Trophoblast cell (in vitro differentiated cells and primary cell): ENCODE measurements around the gene LPIN1.
"Not testable (repeated sequence)": the region's sequence is repeated elsewhere in the genome, so short reads cannot be mapped to it uniquely, and the experiment has no call there.

Experiments
- DNase-seq, 2 donors: peaks; one replicate each; pipeline ENCODE4 v3.0.0-alpha.2; 2016
- H2AFZ ChIP-seq: 2 replicates; pipeline ENCODE4 v1.6.1; 2013; ENCODE audit warnings: low read length, moderate library complexity, mild to moderate bottlenecking; ENCODE audit not compliant: insufficient read depth, poor library complexity
- H2AK5ac ChIP-seq: 2 replicates; pipeline ENCODE4 v1.6.1; 2013; ENCODE audit warnings: mild to moderate bottlenecking, low read length
- H2BK120ac ChIP-seq: 2 replicates; pipeline ENCODE4 v1.6.1; 2013; ENCODE audit warnings: low read length, mild to moderate bottlenecking, moderate library complexity; ENCODE audit not compliant: insufficient read depth, poor library complexity
- H2BK12ac ChIP-seq: 2 replicates; pipeline ENCODE4 v1.6.1; 2013; ENCODE audit warnings: mild to moderate bottlenecking, low read length, moderate library complexity
- H2BK5ac ChIP-seq: 2 replicates; pipeline ENCODE4 v1.6.1; 2013; ENCODE audit warnings: low read length, low read depth, moderate library complexity, mild to moderate bottlenecking; ENCODE audit not compliant: poor library complexity
- H3K14ac ChIP-seq: 2 replicates; pipeline ENCODE4 v1.6.1; 2013; ENCODE audit warnings: mild to moderate bottlenecking, low read length
- H3K18ac ChIP-seq: 2 replicates; pipeline ENCODE4 v1.6.1; 2013; ENCODE audit warnings: mild to moderate bottlenecking, low read length
- H3K23ac ChIP-seq: 2 replicates; pipeline ENCODE4 v1.6.1; 2013; ENCODE audit warnings: low read length
- H3K27ac ChIP-seq: 2 replicates; pipeline ENCODE4 v1.5.1; 2013; ENCODE audit warnings: low read depth, mild to moderate bottlenecking, inconsistent platforms, low read length, moderate library complexity
- H3K27me3 ChIP-seq: 2 replicates; pipeline ENCODE4 v1.6.1; 2013; ENCODE audit warnings: inconsistent platforms, mild to moderate bottlenecking, low read length, moderate library complexity; ENCODE audit not compliant: insufficient read depth
- H3K36me3 ChIP-seq, 2 experiments: 1 replicate in 1 of 2; 2 replicates in 1 of 2; pipeline ENCODE4 v1.6.1; 2013; ENCODE audit warnings: low read length in 2 of 2, mild to moderate bottlenecking in 2 of 2, moderate library complexity in 1 of 2; ENCODE audit not compliant: insufficient read depth in 2 of 2, control insufficient read depth in 1 of 2
- H3K4ac ChIP-seq: 2 replicates; pipeline ENCODE4 v1.6.1; 2013; ENCODE audit warnings: low read depth, mild to moderate bottlenecking, low read length, moderate library complexity
- H3K4me1 ChIP-seq, 2 experiments: 1 replicate in 1 of 2; 2 replicates in 1 of 2; pipeline ENCODE4 v1.6.1; 2013; ENCODE audit warnings: low read length in 2 of 2, mild to moderate bottlenecking in 2 of 2, moderate library complexity in 1 of 2; ENCODE audit not compliant: insufficient read depth in 2 of 2, control insufficient read depth in 1 of 2
- H3K4me2 ChIP-seq: 2 replicates; pipeline ENCODE4 v1.6.1; 2013; ENCODE audit warnings: inconsistent platforms, mild to moderate bottlenecking, low read length, moderate library complexity
- H3K4me3 ChIP-seq: 2 replicates; pipeline ENCODE4 v1.5.1; 2013; ENCODE audit warnings: mild to moderate bottlenecking, low read depth, low read length, inconsistent platforms
- H3K79me1 ChIP-seq: one replicate; pipeline ENCODE4 v1.6.1; 2013; ENCODE audit warnings: low read length
- H3K79me2 ChIP-seq: 2 replicates; pipeline ENCODE4 v1.6.1; 2013; ENCODE audit warnings: low read length, mild to moderate bottlenecking; ENCODE audit not compliant: control insufficient read depth, insufficient read depth, poor library complexity
- H3K9ac ChIP-seq: 2 replicates; pipeline ENCODE4 v1.6.1; 2013; ENCODE audit warnings: mild to moderate bottlenecking, low read length
- H3K9me3 ChIP-seq: 2 replicates; pipeline ENCODE4 v1.6.1; 2013; ENCODE audit warnings: low read depth, mild to moderate bottlenecking, control low read depth, inconsistent platforms, low read length; ENCODE audit not compliant: insufficient read depth
- H4K12ac ChIP-seq: 2 replicates; pipeline ENCODE4 v1.6.1; 2013; ENCODE audit warnings: low read depth, mild to moderate bottlenecking, low read length, moderate library complexity
- H4K8ac ChIP-seq: 2 replicates; pipeline ENCODE4 v1.6.1; 2013; ENCODE audit warnings: low read depth, mild to moderate bottlenecking, low read length, moderate library complexity
- H4K91ac ChIP-seq: one replicate; pipeline ENCODE4 v1.6.1; 2013; ENCODE audit warnings: low read depth, mild to moderate bottlenecking, low read length, moderate library complexity
- whole genome bisulfite sequencing: extraction: QIAGEN DNeasy Blood & Tissue Kit; methylation state at CpG from one replicate; pipeline ENCODE4 v1.1.7; 2013; ENCODE audit warnings: missing lambda C conversion rate; ENCODE audit not compliant: insufficient read length, insufficient coverage; ENCODE audit errors: extremely low coverage; 5-methylcytosine and 5-hydroxymethylcytosine counted together

LPIN1 gene

GRCh38 chr2:11732587-11732986, 13.8 kb upstream of the LPIN1 start:
- Histone ChIP-seq H3K23ac (no peak overlapping the region), H4K8ac (no peak overlapping the region), H3K9me3 (no peaks in the 10 kb centered on the region), H3K79me1 (no peaks in the 10 kb centered on the region), H2BK12ac (no peak overlapping the region), H2AFZ (no peak overlapping the region), H2BK120ac (no peak overlapping the region), H3K14ac (no peak overlapping the region), H3K36me3 (no peaks in the 10 kb centered on the region), H3K27ac (no peak overlapping the region), H2BK5ac (no peak overlapping the region), H3K9ac (no peak overlapping the region), H3K27me3 (no peaks in the 10 kb centered on the region), H3K4me2 (no peak overlapping the region), H3K79me2 (no peaks in the 10 kb centered on the region), H3K4me3 (no peak overlapping the region), H3K18ac (no peak overlapping the region), H3K4me1 (no peaks in the 10 kb centered on the region), H4K91ac (no peak overlapping the region), H3K4ac (no peak overlapping the region), H2AK5ac (no peak overlapping the region), H4K12ac (no peak overlapping the region)
- no CpG with 5 or more reads among the region's 2 CpGs for WGBS
- DNase-seq = no peak

DNA sequence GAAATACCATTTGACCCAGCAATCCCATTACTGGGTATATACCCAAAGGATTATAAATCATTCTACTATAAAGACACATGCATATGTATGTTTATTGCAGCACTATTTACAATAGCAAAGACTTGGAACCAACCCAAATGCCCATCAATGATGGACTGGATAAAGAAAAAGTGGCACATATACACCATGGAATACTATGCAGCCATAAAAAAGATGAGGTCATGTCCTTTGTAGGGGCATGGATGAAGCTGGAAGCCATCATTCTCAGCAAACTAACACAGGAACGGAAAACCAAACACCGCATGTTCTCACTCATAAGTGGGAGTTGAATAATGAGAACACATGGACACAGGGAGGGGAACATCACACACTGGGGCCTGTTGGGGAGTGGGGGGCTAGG, 8.6 kb upstream of the LPIN1 start:
- not testable (repeated sequence) for H3K79me1 ChIP-seq

DNA sequence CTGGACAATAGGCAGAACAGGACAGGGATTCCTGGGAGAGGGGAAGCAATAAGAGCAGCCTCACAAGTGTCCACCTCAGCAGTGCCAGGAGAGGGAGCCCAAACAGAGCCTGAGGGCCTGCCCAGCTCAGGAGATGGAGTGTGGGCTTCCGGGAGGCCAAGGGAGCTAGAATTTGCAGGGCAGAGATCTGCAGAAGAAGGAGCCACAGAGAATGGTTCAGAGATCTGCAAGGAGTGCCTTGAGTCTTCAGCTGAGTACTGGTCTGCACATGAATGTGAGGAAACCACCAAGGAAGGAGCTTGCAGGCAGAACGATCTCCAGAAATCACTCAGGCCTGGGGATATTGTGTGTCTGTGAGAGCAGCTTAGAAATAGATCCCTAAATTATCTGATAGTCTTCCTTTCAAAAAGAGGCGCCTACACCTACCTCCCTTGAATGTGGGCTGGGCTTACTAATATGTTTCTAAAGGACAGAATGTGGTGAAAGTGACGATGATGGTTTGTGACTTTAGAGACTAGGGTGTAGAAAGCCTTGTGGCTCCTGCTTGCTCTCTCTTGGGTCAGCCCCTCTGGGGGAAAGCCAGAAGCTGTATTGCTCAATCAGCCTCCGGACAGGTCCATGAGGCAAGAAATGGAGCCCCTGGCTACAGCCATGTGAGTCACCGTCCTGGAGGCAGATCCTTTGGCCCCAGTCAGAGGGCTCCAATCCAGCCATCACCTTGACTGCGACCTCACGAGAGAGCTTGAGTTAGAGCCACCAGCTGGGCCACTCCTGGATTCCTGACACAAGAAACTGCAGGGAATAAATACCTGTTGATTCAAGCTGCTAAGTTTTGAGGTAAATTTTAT, 7.6 kb upstream of the LPIN1 start:
- Histone ChIP-seq H3K79me2 (no peaks in the 10 kb centered on the region), H2BK12ac (no peak overlapping the region), H3K36me3 (no peaks in the 10 kb centered on the region), H4K91ac (no peak overlapping the region), H3K18ac (no peak overlapping the region), H2AFZ (no peak overlapping the region), H4K12ac (no peak overlapping the region), H3K23ac (no peak overlapping the region), H3K27me3 (no peaks in the 10 kb centered on the region), H3K79me1 (peaks cover 8% of the 10 kb centered on the region), H3K9me3 (no peaks in the 10 kb centered on the region), H3K4me1 (peaks cover 5 to 22% of the 10 kb centered on the region in 2 experiments), H3K4me3 (no peak overlapping the region), H3K14ac (no peak overlapping the region), H4K8ac (no peak overlapping the region), H3K4me2 (no peak overlapping the region), H3K27ac (no peak overlapping the region), H3K9ac (no peak overlapping the region), H2BK5ac (no peak overlapping the region), H2BK120ac (no peak overlapping the region), H3K4ac (no peak overlapping the region), H2AK5ac (no peak overlapping the region)
- peak; percentile 95 to 96 for DNase-seq
- WGBS = no CpG with 5 or more reads among the region's 8 CpGs

More for the DNA sequence above, 8.6 kb upstream of the LPIN1 start:
- not testable (repeated sequence) for H2AFZ ChIP-seq, H3K79me2 ChIP-seq, H4K91ac ChIP-seq, H3K18ac ChIP-seq, H3K9me3 ChIP-seq, H3K4me2 ChIP-seq, H2BK5ac ChIP-seq, H2BK12ac ChIP-seq, H4K12ac ChIP-seq, H3K27ac ChIP-seq, H3K4me3 ChIP-seq, H2BK120ac ChIP-seq, H4K8ac ChIP-seq, H3K14ac ChIP-seq, H3K4ac ChIP-seq, H3K27me3 ChIP-seq, H3K23ac ChIP-seq, H3K9ac ChIP-seq, DNase-seq, H2AK5ac ChIP-seq, H3K36me3 ChIP-seq
- H3K4me1 ChIP-seq = peaks cover 5 to 13% of the 10 kb centered on the region in 2 experiments
- no CpG with 5 or more reads among the region's 2 CpGs for WGBS

- no peak overlapping the region for H3K9ac ChIP-seq
- H2AK5ac ChIP-seq = no peak overlapping the region
- no peak for DNase-seq
- H3K4me2 ChIP-seq = no peak overlapping the region
- H2BK12ac ChIP-seq = no peak overlapping the region
- H3K27ac ChIP-seq = no peak overlapping the region
- no peaks in the 10 kb centered on the region for H3K9me3 ChIP-seq
- H3K79me1 ChIP-seq = peaks cover 16% of the 10 kb centered on the region
- H3K18ac ChIP-seq = no peak overlapping the region
- H3K79me2 ChIP-seq = no peaks in the 10 kb centered on the region
- WGBS = no CpG with 5 or more reads among the region's 3 CpGs
- no peak overlapping the region for H4K8ac ChIP-seq
- no peak overlapping the region for H3K4ac ChIP-seq
- H2AFZ ChIP-seq = no peak overlapping the region
- peaks cover 10 to 32% of the 10 kb centered on the region in 2 experiments for H3K4me1 ChIP-seq
- no peak overlapping the region for H3K14ac ChIP-seq
- no peak overlapping the region for H4K12ac ChIP-seq
- no peak overlapping the region for H3K4me3 ChIP-seq
- no peak overlapping the region for H3K23ac ChIP-seq
- H2BK5ac ChIP-seq = no peak overlapping the region
- no peaks in the 10 kb centered on the region for H3K27me3 ChIP-seq
- H2BK120ac ChIP-seq = no peak overlapping the region
- no peaks in the 10 kb centered on the region for H3K36me3 ChIP-seq
- H4K91ac ChIP-seq = no peak overlapping the region
These were observed 5.7 kb upstream of the LPIN1 start for GRCh38 chr2:11740723-11741122.
